ENCODE data around the gene TESK2. TPM values are rescaled to one million over a fixed set of nuclear protein-coding genes. Genes with fewer than 3 reads are reported as not detected.

TESK2 gene
- total RNA-seq, 1 experiment from 2014 or later, result 1.4 TPM

GRCh38 chr1:45331436-45332345 is 159.3 kb downstream of the TESK2 start:
- BruUV-seq (replicated peaks), result no TSS peak
- peaks cover 17% of the 10 kb centered on the region for H3K36me3 Mint-ChIP-seq (ENCODE audit: insufficient read depth, unreplicated experiment)
- no peaks in the 10 kb centered on the region for H3K9me3 Mint-ChIP-seq (ENCODE audit: unreplicated experiment)
- H3K4me1 Mint-ChIP-seq (ENCODE audit: insufficient read depth, unreplicated experiment), result peaks cover 7% of the 10 kb centered on the region
- ChIA-PET CTCF (interaction anchor here (0.7 kb wide), 1 partner anchor 1124 kb away, joined by 3 read pairs; no protein-coding TSS in a partner anchor), POLR2A (interaction anchor here (0.5 to 1.2 kb wide), 3 partner anchors 8 to 202 kb away, joined by 3 read pairs; partner anchors contain the start of genes MUTYH and TOE1)
- H3K4me3 Mint-ChIP-seq (ENCODE audit: unreplicated experiment), result no peak overlapping the region
- intact Hi-C loops (cut with micrococcal nuclease), result no loop called here
- no peaks in the 10 kb centered on the region for H3K27me3 Mint-ChIP-seq (ENCODE audit: insufficient read depth, unreplicated experiment)
- DNase-seq (ENCODE audit: unreplicated experiment), result no peak
- H3K27ac Mint-ChIP-seq (ENCODE audit: low read depth, unreplicated experiment), result no peak overlapping the region
- TF ChIP-seq CTCF (IDR thresholded peaks at IDR 0.05; ENCODE audit: unreplicated experiment), result no peak

DNA sequence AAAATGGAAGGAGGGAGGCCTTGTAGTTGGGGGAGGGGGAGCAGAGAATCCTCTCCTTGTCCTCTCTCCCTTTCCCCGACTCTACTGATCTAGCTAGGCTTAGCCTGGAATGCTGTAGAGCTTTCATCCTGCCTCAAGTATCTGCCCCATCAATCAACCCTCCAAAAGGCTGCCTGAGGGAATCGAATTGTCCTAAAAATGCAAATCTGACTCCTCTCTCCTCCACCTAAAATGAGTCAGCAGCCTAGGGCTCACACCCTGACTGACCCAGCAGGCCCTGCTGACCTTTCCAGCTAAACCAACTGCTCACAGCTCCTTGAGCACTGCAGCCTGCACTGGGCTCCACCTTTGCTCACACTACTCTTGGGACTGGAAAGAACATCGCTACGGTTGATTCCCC is 161.5 kb downstream of the TESK2 start:
- intact Hi-C loops (cut with micrococcal nuclease), result no loop called here

DNA sequence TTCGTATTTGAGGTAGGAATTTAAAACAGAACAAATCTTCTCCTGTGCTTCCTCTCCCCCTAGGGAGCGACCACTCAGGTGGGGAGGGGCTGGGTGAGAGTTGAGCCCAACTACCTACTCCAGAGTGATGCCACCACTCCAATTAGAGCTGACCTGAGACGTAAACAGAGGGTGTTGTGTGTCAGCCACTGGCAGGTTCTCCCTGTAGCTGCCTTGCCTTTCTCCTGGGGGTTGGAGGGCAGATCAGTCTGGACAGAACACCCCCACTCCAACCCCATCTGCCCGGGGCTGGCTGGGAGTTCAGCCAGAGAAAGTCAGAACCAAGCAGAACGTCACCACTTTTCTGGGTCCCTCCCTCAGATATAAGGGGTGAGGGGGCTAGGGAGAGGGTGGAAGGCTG is 162.3 kb downstream of the TESK2 start:
- no TSS peak for BruUV-seq (replicated peaks)
- peaks cover 17% of the 10 kb centered on the region for H3K36me3 Mint-ChIP-seq (ENCODE audit: insufficient read depth, unreplicated experiment)
- peaks cover 7% of the 10 kb centered on the region for H3K4me1 Mint-ChIP-seq (ENCODE audit: insufficient read depth, unreplicated experiment)
- no peak overlapping the region for H3K4me3 Mint-ChIP-seq (ENCODE audit: unreplicated experiment)
- no peaks in the 10 kb centered on the region for H3K9me3 Mint-ChIP-seq (ENCODE audit: unreplicated experiment)
- H3K27me3 Mint-ChIP-seq (ENCODE audit: insufficient read depth, unreplicated experiment), result no peaks in the 10 kb centered on the region
- POLR2A ChIA-PET, result interaction anchor here (1.4 to 2.3 kb wide), 2 partner anchors 11 to 20 kb away, joined by 8 to 13 read pairs; partner anchors contain the start of genes MUTYH and TOE1
- TF ChIP-seq CTCF (IDR thresholded peaks at IDR 0.05; ENCODE audit: unreplicated experiment), result no peak
- no peak for DNase-seq (ENCODE audit: unreplicated experiment)
- intact Hi-C loops (cut with micrococcal nuclease), result no loop called here
- no peak overlapping the region for H3K27ac Mint-ChIP-seq (ENCODE audit: low read depth, unreplicated experiment)
- CTCF ChIA-PET, result interaction anchor here (0.6 to 1.9 kb wide), 3 partner anchors 11 to 164 kb away, joined by 3 to 5 read pairs (median 3); no protein-coding TSS in a partner anchor

More for the DNA sequence above, 161.5 kb downstream of the TESK2 start:
- Mint-ChIP-seq H3K4me3 (ENCODE audit: unreplicated experiment) (no peak overlapping the region), H3K4me1 (ENCODE audit: insufficient read depth, unreplicated experiment) (peaks cover 7% of the 10 kb centered on the region), H3K36me3 (ENCODE audit: insufficient read depth, unreplicated experiment) (peaks cover 17% of the 10 kb centered on the region), H3K27me3 (ENCODE audit: insufficient read depth, unreplicated experiment) (no peaks in the 10 kb centered on the region), H3K27ac (ENCODE audit: low read depth, unreplicated experiment) (no peak overlapping the region), H3K9me3 (ENCODE audit: unreplicated experiment) (no peaks in the 10 kb centered on the region)
- ChIA-PET CTCF (interaction anchor here (1.6 to 1.9 kb wide), 2 partner anchors 15 to 163 kb away, joined by 3 to 5 read pairs; no protein-coding TSS in a partner anchor), POLR2A (interaction anchor here (1.0 to 2.3 kb wide), 3 partner anchors 11 to 25 kb away, joined by 4 to 13 read pairs (median 8); partner anchors contain the start of genes MUTYH and TOE1)
- peak; percentile 66 for DNase-seq (ENCODE audit: unreplicated experiment)
- no TSS peak for BruUV-seq (replicated peaks)
- no peak for TF ChIP-seq CTCF (IDR thresholded peaks at IDR 0.05; ENCODE audit: unreplicated experiment)
